HG03378 (cell line): ENCODE measurements around the gene SERP1.

Experiments
- ATAC-seq: cut with Tn5 transposase; IDR thresholded peaks from one replicate; pipeline ENCODE4 v1.9.1; 2021; ENCODE audit warnings: mild to moderate bottlenecking, moderate library complexity; ENCODE audit not compliant: unreplicated experiment

SERP1 gene

GRCh38 chr3:150546226-150547044 lies at the start of gene SERP1, which contains the start of gene EIF2A:
SERP1 (minus strand) TSS chr3:150546496; CDS start chr3:150546135, 361 bp downstream.
EIF2A (plus strand) TSS chr3:150546787; CDS start chr3:150546803, 16 bp downstream.
- ATAC-seq = peak; percentile 90

- no peak for ATAC-seq
Measured at GRCh38 chr3:150594150-150594549, 47.9 kb upstream of the SERP1 start.

- ATAC-seq = no peak
Measured at GRCh38 chr3:150589759-150590158, 43.5 kb upstream of the SERP1 start.

DNA sequence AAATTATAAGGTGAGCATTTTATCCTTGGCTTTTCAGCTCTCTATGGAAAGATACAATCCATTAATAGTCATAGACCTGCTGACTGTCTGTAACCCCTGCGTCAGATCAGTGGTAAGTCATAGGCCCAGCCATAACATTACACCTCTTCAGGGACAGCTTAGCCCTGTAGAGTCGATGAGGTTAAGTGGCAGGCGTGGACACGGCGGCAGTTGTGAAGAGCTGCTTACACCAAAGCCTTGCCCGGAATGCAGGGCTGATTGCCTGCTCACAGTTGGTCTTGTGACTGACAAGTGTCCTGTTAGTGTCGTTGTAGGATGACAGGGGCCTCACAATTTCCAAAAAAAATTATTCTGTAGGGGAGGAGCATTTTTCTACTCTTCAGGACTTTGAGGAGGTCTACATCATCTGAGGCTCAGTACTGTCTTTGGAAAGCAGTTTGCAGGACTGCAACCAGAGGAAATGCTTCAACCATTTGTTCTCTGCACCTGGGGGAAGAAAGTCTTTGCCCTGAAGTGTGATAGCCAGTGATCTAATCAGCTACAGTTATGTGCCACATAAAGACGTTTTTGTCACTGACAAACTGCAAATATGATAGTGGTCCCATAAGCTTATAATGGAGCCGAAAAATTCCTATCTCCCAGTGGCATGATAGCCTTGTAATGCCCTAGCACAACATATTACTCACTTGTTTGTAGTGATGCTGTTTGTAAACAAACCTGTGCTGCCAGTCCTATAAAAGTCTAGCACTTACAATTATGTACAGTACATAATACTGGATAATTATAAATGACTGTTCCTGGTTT lies 41.9 kb upstream of the SERP1 start:
- no peak for ATAC-seq

DNA sequence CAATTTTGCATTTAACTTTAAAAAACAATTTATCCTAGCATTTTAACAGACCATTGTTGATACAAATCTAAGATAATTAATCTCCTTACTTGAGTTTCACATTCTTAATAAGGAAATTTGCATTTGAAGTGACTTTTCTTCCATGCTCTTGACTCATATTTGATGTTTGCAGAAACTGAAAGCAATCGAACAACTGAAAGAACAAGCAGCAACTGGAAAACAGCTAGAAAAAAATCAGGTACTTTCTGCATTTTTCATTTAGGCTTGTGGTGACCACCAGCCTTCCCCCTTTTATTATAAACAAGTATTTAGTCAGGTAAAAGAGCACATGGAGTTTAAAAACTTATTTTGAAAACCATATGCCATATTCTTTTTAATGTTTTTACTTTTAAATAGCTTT lies 36.7 kb upstream of the SERP1 start:
- peak; percentile 52 for ATAC-seq

DNA sequence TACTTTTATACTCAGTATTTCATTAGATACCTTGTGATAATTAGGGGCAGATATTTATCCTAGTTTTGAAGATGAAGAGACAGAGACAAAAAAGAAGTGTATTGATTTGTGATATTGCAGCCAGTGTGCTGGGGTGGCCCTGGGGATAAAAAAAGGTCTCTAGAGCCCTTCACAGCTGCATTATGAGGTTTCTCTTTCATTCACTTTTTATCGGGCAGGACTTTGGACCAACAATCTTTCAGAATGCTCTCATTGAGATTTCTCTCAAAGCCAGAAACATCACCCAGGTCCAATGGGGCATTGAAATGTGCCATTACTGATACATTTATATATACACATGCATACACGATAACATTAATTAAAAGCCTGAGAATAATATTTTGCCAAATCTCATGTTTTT lies 36.3 kb upstream of the SERP1 start:
- peak; percentile 41 for ATAC-seq

DNA sequence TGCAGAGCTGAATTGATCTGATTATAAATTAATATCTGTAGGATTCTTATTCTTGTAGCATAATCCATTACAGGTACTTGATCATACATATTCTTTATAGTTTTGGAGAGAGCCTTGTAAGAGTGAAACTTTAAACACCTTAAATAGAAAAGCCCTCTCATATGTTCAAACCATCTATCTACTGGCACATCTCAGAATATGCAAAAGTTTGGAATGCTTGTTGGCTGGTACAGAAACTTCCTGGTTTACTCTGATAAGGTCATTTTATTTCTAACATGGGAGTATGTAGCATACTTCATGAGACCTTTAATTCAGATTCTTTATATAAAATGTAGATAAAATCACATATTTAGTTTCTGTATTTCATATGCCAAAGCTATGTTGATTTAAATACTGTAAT lies 34.9 kb upstream of the SERP1 start:
- no peak for ATAC-seq

- ATAC-seq = no peak
Measured at GRCh38 chr3:150577855-150578254, 31.6 kb upstream of the SERP1 start.

- no peak for ATAC-seq
Measured at GRCh38 chr3:150567328-150567727, 21.0 kb upstream of the SERP1 start.

DNA sequence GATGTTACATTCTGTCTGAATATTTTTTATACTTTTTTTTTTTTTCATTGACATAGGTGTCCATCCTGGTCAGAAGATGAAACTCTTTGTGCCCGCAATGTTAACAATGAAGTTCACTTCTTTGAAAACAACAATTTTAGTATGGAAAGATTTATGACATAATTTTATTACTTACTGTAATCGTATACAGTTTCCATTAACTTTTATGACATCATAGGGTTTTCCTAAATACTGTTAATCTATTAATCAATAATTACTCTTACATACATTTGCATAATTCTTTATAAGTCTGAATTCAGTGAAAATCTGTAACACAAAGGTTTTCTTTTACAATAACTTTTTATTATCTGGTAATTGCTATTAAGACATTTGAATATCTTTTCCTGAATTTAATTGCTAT lies 17.9 kb upstream of the SERP1 start:
- ATAC-seq = no peak

- no peak for ATAC-seq
Measured at GRCh38 chr3:150557725-150558124, 11.4 kb upstream of the SERP1 start.

DNA sequence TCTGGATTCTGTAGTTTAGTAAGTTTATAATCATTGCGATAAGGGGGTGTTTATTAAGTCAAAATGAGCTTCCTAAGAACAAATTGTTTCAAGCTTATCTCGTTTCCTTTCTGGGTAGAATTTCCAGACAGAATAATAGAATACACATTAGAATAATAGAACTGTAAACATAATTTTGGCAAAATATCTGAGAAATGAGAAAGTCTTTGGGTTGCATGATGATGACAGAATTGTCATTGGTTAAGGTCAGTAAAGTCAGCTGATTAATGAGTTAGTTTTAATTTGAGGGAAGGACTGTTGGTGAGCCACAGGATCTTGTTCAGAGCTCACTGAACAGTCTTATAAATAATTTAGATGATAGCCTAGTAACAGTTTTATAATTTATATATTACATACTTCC lies 10.5 kb upstream of the SERP1 start:
- ATAC-seq = no peak

DNA sequence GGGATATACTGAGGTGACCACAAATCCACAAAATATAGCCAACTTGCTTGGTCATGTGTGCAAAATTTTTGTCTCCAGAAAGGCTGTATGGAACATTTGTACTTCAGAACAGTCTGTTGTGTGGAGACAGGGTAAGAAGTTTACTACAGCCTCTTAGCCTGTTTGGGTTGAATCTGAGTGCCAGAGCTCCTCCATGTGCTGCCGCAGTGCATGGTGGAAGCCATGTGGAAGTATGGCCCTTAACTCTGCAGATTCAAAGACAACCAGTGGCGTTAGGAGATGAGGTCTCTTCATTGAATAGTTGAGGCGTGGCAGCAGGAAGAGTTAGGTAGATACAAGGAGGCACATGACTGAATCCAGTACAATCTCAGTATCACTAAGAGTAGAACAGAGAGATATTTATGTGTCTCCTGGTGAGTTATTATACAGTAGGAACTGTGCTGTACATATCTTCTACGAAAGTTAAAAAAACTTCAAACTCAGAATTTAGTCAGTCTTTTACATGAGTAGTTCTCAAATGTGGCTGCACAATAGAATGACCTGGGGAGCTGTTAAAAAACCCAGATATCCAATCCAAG lies 9.7 kb upstream of the SERP1 start:
- no peak for ATAC-seq

GRCh38 chr3:150547045-150547741 lies 897 bp upstream of the SERP1 start:
- no peak for ATAC-seq

- ATAC-seq = no peak
Measured at GRCh38 chr3:150545419-150546225, 674 bp downstream of the SERP1 start.

- no peak for ATAC-seq
Measured at GRCh38 chr3:150544726-150545125, 1.6 kb downstream of the SERP1 start.

DNA sequence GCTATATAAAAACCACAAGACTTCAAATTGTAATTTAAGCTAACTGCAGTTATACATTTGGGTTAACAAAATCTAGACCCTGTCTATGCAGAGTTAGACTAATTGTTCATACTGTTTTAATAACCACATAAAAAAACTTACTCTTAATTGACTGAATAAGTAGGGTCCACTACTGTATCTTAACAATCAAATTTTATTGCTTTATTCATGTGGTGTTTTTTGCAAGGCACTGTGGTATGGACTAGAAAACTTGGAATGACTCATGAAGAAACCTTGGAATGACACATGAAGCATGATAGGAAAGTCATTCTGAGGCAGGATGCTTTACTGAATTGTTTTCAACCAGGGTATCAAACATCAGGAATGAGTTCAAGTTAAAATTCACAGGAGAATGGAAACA lies 2.3 kb downstream of the SERP1 start:
- ATAC-seq = no peak

DNA sequence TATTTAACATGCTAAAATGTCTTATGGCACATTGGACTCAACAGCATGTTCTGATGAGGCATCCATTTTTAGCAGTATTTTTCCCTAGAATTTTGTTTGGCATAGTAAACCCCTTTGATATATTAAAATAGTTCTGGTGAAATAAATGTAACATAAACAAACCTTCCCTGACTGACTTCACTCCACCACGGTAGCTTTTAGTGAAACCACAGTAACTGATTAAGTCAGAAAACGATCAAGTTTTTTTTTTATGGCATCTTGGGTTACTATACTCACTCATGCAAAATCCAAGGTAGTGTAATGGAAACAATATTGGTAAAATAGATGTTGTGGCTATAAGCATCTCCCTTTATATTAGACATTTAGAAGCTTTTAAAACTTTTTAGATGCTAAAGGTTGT lies 2.8 kb downstream of the SERP1 start:
- no peak for ATAC-seq

DNA sequence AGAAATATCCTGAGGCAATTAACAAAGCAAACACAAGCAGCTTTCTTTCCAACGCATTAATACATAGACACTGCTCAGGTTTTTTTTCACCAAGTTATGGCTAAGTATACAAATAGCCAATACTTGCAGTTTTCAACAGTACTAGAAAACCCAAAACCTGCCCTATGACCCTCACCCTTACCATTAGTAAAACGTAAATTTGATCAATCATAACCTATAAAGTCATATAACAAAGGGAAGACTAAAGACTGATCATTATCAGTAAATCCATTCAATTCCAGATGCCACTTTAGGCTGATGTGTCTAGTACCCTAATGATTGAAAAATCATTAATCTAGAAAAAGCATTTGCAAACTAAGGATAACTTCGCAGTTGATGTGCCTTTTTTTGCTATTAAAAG lies 3.2 kb downstream of the SERP1 start:
- no peak for ATAC-seq

DNA sequence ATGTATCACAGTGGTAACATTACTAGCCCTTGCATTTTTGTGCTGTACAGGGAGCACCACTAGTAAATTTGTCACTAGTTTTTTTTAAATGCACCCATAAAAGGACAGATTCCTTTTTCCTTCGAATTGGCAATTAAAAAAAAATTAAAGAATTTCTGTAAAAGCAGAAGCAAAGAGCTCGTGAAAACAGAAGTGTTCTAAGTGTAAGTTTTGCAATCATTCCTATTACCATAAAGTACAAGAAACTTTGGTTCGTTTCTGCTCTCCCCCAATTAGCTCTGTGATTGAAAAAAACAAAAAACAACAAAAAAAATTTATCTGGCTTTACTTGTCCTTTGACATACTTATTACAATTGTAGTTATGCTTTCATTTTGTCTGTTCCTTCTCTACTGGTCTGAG lies 5.3 kb downstream of the SERP1 start:
- no peak for ATAC-seq
